ENCODE measurements around the gene MLLT3.

DNA sequence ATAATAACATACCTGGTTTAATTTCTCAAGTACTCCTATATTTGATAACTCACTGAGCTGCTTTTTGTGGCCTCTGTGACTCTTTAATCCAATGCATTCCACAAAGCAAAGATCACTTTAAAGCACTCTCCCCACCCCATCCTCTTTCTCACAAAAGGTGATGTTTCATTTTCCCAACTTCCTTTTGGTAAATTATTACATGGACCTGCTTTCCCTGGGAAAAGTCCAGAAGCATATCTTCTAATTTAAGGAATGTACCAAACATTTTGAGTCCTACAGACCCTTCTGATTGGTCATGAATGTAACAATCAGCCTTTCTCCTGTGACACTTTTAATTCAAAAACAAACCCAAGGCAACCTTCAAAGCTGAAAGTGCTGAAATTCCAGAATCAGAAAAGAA lies 71.1 kb downstream of the MLLT3 start:
- TF ChIP-seq, protein P1, sequence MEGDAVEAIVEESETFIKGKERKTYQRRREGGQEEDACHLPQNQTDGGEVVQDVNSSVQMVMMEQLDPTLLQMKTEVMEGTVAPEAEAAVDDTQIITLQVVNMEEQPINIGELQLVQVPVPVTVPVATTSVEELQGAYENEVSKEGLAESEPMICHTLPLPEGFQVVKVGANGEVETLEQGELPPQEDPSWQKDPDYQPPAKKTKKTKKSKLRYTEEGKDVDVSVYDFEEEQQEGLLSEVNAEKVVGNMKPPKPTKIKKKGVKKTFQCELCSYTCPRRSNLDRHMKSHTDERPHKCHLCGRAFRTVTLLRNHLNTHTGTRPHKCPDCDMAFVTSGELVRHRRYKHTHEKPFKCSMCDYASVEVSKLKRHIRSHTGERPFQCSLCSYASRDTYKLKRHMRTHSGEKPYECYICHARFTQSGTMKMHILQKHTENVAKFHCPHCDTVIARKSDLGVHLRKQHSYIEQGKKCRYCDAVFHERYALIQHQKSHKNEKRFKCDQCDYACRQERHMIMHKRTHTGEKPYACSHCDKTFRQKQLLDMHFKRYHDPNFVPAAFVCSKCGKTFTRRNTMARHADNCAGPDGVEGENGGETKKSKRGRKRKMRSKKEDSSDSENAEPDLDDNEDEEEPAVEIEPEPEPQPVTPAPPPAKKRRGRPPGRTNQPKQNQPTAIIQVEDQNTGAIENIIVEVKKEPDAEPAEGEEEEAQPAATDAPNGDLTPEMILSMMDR (IDR thresholded peaks at IDR 0.05) = no peak
- TF ChIP-seq POLR2A (IDR thresholded peaks at IDR 0.05) = no peak

All from testis (tissue), 2 donors.